Natural killer cell (primary cell): ENCODE results near the gene SCN2A. TPM values are rescaled to one million over a fixed set of nuclear protein-coding genes. Genes with fewer than 3 reads are reported as not detected.

Experiments
- ATAC-seq, 3 donors: fragments of 150-1000 bp in 2 of 3; fragments of 200-7000 bp in 1 of 3; cut with Tn5 transposase; 1 replicate in 1 of 3; 2 replicates in 2 of 3; pipeline ENCODE4 v1.10.0; 2021; ENCODE audit warnings: mild to moderate bottlenecking in 2 of 3, moderate library complexity in 2 of 3
- DNase-seq, 2 donors: peaks; one replicate each; pipeline versions ENCODE4 v3.0.0 to v3.0.0-alpha.2; 2013 to 2021; ENCODE audit warnings: mixed read lengths in 1 of 2
- H3K27ac ChIP-seq: one replicate; pipeline ENCODE4 v1.5.1; 2013; ENCODE audit warnings: mild to moderate bottlenecking, low read length
- H3K27me3 ChIP-seq: one replicate; pipeline ENCODE4 v1.6.1; 2013; ENCODE audit warnings: low read length; ENCODE audit not compliant: control insufficient read depth, insufficient read depth
- H3K36me3 ChIP-seq: one replicate; pipeline ENCODE4 v1.6.1; 2013; ENCODE audit warnings: low read length; ENCODE audit not compliant: control insufficient read depth, insufficient read depth
- H3K4me1 ChIP-seq: one replicate; pipeline ENCODE4 v1.6.1; 2013; ENCODE audit warnings: low read length; ENCODE audit not compliant: control insufficient read depth, insufficient read depth
- H3K4me3 ChIP-seq: one replicate; pipeline ENCODE4 v1.5.1; 2013; ENCODE audit warnings: low read length
- H3K9me3 ChIP-seq: one replicate; pipeline ENCODE4 v1.6.1; 2013; ENCODE audit warnings: low read length; ENCODE audit not compliant: control insufficient read depth, insufficient read depth
- H3K27ac Mint-ChIP-seq, 2 donors: one replicate each; pipeline ENCODE4 v1.8.0; 2022; ENCODE audit warnings: mild to moderate bottlenecking in 2 of 2, mixed read lengths in 2 of 2, moderate library complexity in 1 of 2
- H3K27me3 Mint-ChIP-seq, 2 donors: one replicate each; pipeline ENCODE4 v1.8.0; 2022; ENCODE audit warnings: low read depth in 2 of 2, mixed read lengths in 2 of 2
- H3K36me3 Mint-ChIP-seq: one replicate; pipeline ENCODE4 v1.8.0; 2022; ENCODE audit warnings: mixed read lengths
- H3K4me1 Mint-ChIP-seq, 2 donors: one replicate each; pipeline ENCODE4 v1.8.0; 2022; ENCODE audit warnings: mixed read lengths in 2 of 2
- H3K4me3 Mint-ChIP-seq: one replicate; pipeline ENCODE4 v1.8.0; 2022; ENCODE audit warnings: mild to moderate bottlenecking, moderate library complexity, mixed read lengths
- H3K9me3 Mint-ChIP-seq, 2 donors: one replicate each; pipeline ENCODE4 v1.8.0; 2022; ENCODE audit warnings: mixed read lengths in 2 of 2
- WGBS: methylation state at CpG from one replicate; pipeline ENCODE4 v1.1.7; 2013; ENCODE audit warnings: missing lambda C conversion rate; ENCODE audit not compliant: insufficient coverage; 5-methylcytosine and 5-hydroxymethylcytosine counted together
- intact Hi-C: fragments of 100-400 bp; cut with micrococcal nuclease; formaldehyde crosslinking; loops from one replicate; pipeline ENCODE4 v1.14.2; 2022
- total RNA-seq, 4 donors: library from RNA; stranded (reverse); fragments of 120-200 nt in 1 of 4; gene quantifications; one replicate each; pipeline versions ENCODE4 v1.2.3 to v1.2.4, GENCODE V29; 2013 to 2022
- TF ChIP-seq, protein P1 (sequence below): fragments of 200-600 bp; IDR thresholded peaks from one replicate; pipeline ENCODE4 v1.8.0; 2022; ENCODE audit warnings: antibody characterized with exemption

SCN2A gene
- total RNA-seq, 3 donors from 2014 or later (not counting 1 experiment from before 2014, with no cell fraction given), result 0.10 TPM; not detected in 2

DNA sequence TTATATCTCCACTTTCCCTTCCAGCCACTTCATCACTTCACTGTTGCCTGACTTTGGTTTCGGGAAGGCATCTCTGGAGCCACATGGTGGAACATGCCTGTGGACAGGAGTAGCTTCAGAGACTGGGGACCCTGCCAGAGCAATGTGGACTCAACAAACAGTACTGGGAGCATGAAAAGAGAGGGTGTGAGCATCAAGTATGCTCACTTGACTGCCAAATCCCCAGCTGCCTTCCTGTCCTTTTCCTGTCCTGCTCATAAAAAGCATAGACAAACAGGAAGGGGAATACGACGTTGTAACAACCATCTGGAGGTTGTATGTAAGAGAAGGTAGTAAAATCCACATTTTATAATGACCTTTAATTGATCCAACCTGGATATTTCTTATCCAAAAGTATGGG is 169.0 kb downstream of the SCN2A start:
- no peak for DNase-seq
- no peaks in the 10 kb centered on the region for H3K4me1 ChIP-seq
- no peak overlapping the region for H3K4me3 ChIP-seq
- Mint-ChIP-seq H3K27ac (no peak overlapping the region), H3K4me3 (no peak overlapping the region), H3K4me1 (no peaks in the 10 kb centered on the region), H3K27me3 (no peaks in the 10 kb centered on the region), H3K9me3 (no peaks in the 10 kb centered on the region), H3K36me3 (no peaks in the 10 kb centered on the region)
- no peak overlapping the region for H3K27ac ChIP-seq
- TF ChIP-seq, protein P1, sequence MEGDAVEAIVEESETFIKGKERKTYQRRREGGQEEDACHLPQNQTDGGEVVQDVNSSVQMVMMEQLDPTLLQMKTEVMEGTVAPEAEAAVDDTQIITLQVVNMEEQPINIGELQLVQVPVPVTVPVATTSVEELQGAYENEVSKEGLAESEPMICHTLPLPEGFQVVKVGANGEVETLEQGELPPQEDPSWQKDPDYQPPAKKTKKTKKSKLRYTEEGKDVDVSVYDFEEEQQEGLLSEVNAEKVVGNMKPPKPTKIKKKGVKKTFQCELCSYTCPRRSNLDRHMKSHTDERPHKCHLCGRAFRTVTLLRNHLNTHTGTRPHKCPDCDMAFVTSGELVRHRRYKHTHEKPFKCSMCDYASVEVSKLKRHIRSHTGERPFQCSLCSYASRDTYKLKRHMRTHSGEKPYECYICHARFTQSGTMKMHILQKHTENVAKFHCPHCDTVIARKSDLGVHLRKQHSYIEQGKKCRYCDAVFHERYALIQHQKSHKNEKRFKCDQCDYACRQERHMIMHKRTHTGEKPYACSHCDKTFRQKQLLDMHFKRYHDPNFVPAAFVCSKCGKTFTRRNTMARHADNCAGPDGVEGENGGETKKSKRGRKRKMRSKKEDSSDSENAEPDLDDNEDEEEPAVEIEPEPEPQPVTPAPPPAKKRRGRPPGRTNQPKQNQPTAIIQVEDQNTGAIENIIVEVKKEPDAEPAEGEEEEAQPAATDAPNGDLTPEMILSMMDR, result no peak
- ATAC-seq, result no peak
- 44% methylated on average over 3 of the region's 3 CpGs for WGBS
- H3K27me3 ChIP-seq, result no peaks in the 10 kb centered on the region
- H3K36me3 ChIP-seq, result no peaks in the 10 kb centered on the region
- intact Hi-C loops, result no loop called here
- no peaks in the 10 kb centered on the region for H3K9me3 ChIP-seq

DNA sequence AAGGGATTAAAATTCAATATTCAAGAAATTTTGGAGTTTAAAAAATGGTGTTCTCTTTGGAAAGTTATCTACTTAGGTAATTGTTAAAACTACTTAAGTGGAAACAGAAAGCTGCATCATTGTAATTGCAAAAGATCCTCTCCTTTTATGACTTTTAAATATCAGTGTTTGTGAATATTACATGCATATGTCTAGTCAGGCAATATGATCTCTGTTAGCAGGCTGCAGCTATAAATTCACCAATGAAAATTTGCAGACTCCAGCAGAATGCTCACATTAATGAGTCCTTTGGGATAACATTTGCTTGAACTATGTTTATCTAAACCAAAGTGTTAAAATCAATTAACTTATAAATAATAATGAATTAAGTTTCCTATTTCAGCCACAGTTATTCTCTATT is 171.1 kb downstream of the SCN2A start:
- H3K27me3 Mint-ChIP-seq, result peaks cover 0 to 6% of the 10 kb centered on the region in 2 donors
- H3K27ac Mint-ChIP-seq, result no peak overlapping the region
- no peaks in the 10 kb centered on the region for H3K4me1 Mint-ChIP-seq
- no peak overlapping the region for H3K27ac ChIP-seq
- DNase-seq (no peak), ATAC-seq (no peak)
- no peaks in the 10 kb centered on the region for H3K36me3 Mint-ChIP-seq
- intact Hi-C loops, result no loop called here
- TF ChIP-seq, protein P1, result no peak
- H3K36me3 ChIP-seq, result no peaks in the 10 kb centered on the region
- no peaks in the 10 kb centered on the region for H3K4me1 ChIP-seq
- H3K9me3 ChIP-seq, result no peaks in the 10 kb centered on the region
- no peak overlapping the region for H3K4me3 Mint-ChIP-seq
- H3K27me3 ChIP-seq, result no peaks in the 10 kb centered on the region
- H3K4me3 ChIP-seq, result no peak overlapping the region
- H3K9me3 Mint-ChIP-seq, result no peaks in the 10 kb centered on the region

DNA sequence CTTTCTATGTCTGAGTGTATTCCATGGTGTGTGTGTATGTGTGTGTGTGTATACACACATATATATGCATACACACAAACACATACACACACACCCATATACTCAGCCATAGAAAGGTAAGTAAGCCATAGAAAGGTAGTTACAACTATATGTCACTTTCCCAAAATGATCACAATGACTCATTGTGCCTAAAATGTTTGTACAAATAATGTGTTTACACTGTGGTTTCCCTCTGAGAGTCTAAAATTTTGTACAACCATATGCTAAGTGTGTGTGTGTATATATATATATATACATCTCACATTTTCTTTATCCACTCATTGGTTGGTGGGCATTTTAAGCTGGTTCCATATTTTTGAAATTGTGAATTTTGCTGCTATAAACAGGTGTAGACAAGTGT is 175.0 kb downstream of the SCN2A start:
- Mint-ChIP-seq H3K27ac (no peak overlapping the region), H3K4me3 (no peak overlapping the region), H3K36me3 (peaks cover 13% of the 10 kb centered on the region), H3K27me3 (peaks cover 0 to 7% of the 10 kb centered on the region in 2 donors), H3K4me1 (no peaks in the 10 kb centered on the region), H3K9me3 (peaks cover 0 to 8% of the 10 kb centered on the region in 2 donors)
- TF ChIP-seq, protein P1, result no peak
- H3K27me3 ChIP-seq, result no peaks in the 10 kb centered on the region
- no peaks in the 10 kb centered on the region for H3K9me3 ChIP-seq
- no peak for ATAC-seq
- DNase-seq, result no peak
- no peaks in the 10 kb centered on the region for H3K4me1 ChIP-seq
- H3K36me3 ChIP-seq, result no peaks in the 10 kb centered on the region
- no peak overlapping the region for H3K4me3 ChIP-seq
- no peak overlapping the region for H3K27ac ChIP-seq
- intact Hi-C loops, result no loop called here

DNA sequence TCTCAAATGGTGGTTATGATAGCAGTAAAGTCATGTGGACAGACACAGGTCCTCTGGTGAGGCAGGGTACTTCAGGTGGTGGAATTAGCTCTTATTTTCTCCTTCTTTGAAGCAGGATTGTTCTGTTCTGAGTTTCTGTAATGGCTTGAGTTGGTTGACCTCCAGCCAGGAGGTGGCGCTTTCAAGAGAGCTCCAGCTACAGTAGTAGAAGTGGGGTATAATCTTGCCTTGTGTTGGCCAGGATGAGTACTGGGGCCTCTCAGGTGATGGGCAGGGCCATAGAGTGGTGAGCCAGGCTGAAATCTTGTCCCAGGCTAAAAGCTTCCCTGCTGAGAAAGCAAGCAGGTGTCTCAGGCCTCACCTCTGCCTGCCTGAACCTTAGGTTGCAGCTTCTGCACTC is 177.8 kb downstream of the SCN2A start:
- intact Hi-C loops, result no loop called here
- no peaks in the 10 kb centered on the region for H3K4me1 ChIP-seq
- no peaks in the 10 kb centered on the region for H3K36me3 ChIP-seq
- peaks cover 0 to 7% of the 10 kb centered on the region in 2 donors for H3K27me3 Mint-ChIP-seq
- TF ChIP-seq, protein P1, result no peak
- no peaks in the 10 kb centered on the region for H3K4me1 Mint-ChIP-seq
- H3K27ac Mint-ChIP-seq, result no peak overlapping the region
- WGBS, result 100% methylated on average over 1 of the region's 1 CpG
- peaks cover 3 to 8% of the 10 kb centered on the region in 2 donors for H3K9me3 Mint-ChIP-seq
- no peaks in the 10 kb centered on the region for H3K27me3 ChIP-seq
- peaks cover 13% of the 10 kb centered on the region for H3K36me3 Mint-ChIP-seq
- no peak overlapping the region for H3K27ac ChIP-seq
- DNase-seq, result no peak
- H3K4me3 ChIP-seq, result no peak overlapping the region
- no peak overlapping the region for H3K4me3 Mint-ChIP-seq
- H3K9me3 ChIP-seq, result no peaks in the 10 kb centered on the region
- ATAC-seq, result no peak
